Measurements from ENCODE around the gene LCN10. TPM values are rescaled to one million over a fixed set of nuclear protein-coding genes. Genes with fewer than 3 reads are reported as not detected.

LCN10 gene
- polyA plus RNA-seq, 3 donors = 0.16 TPM; not detected in 2

DNA sequence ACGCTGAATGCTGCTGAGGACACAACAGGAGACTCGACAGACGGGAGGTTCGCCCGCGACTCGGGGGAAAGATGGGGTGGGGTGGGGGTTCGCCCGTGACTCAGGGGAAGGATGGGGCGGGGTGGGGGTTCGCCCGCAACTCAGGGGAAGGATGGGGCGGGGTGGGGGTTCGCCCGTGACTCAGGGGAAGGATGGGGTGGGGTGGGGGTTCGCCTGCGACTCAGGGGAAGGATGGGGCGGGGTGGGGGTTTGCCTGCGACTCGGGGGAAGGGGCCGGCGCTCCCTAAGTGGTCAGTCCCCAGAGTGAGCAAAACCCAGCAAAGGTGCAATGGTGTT lies 3.4 kb upstream of the LCN10 start:
- WGBS (ENCODE audit: insufficient coverage) = no CpG with 5 or more reads among the region's 22 CpGs
- H3K36me3 Mint-ChIP-seq = no peaks in the 10 kb centered on the region
- intact Hi-C loops (cut with micrococcal nuclease) = no loop called here
- DNase-seq = no peak
- peaks cover 0 to 5% (median 3%) of the 10 kb centered on the region in 7 donors for H3K9me3 Mint-ChIP-seq
- H2AFZ ChIP-seq (ENCODE audit: insufficient read depth, low read depth, low read length, poor library complexity, severe bottlenecking) = no peak overlapping the region
- H3K4me3 ChIP-seq (replicated peaks in 1 of 3; ENCODE audit: low read depth in 2 of 3, low read length in 3 of 3) = no peak overlapping the region
- no peaks in the 10 kb centered on the region for H4K20me1 ChIP-seq (ENCODE audit: insufficient read depth, low read length)
- no peak for TF ChIP-seq CTCF (IDR thresholded peaks at IDR 0.05)
- peaks cover 5 to 18% of the 10 kb centered on the region in 2 donors for H3K27me3 ChIP-seq (ENCODE audit: control insufficient read depth in 2 of 2, insufficient read depth in 2 of 2, low read length in 2 of 2)
- no peak overlapping the region for H3K9ac ChIP-seq (ENCODE audit: insufficient read depth, low read length, poor library complexity, severe bottlenecking)
- H3K79me2 ChIP-seq (ENCODE audit: insufficient read depth, low read length) = no peaks in the 10 kb centered on the region
- no peak overlapping the region for H3K4me3 Mint-ChIP-seq
- peaks cover 10% of the 10 kb centered on the region for H3K4me1 Mint-ChIP-seq
- peaks cover under 1 to 2% of the 10 kb centered on the region in 2 donors for H3K9me3 ChIP-seq (replicated peaks in 1 of 2; ENCODE audit: control insufficient read depth in 1 of 2, insufficient read depth in 1 of 2, low read length in 2 of 2)
- no peak overlapping the region for H3K4me2 ChIP-seq (replicated peaks; ENCODE audit: extremely low read depth, low read length, poor library complexity, severe bottlenecking)
- H3K27me3 Mint-ChIP-seq (ENCODE audit: low read depth in 3 of 3) = peaks cover 17 to 53% (median 25%) of the 10 kb centered on the region in 3 donors
- no peaks in the 10 kb centered on the region for H3K4me1 ChIP-seq (ENCODE audit: control insufficient read depth in 1 of 2, insufficient read depth in 2 of 2, low read length in 2 of 2)
- no peak overlapping the region for H3K27ac Mint-ChIP-seq
- H3K27ac ChIP-seq (ENCODE audit: low read depth in 1 of 2, low read length in 2 of 2) = no peak overlapping the region
- no peaks in the 10 kb centered on the region for H3K36me3 ChIP-seq (replicated peaks in 1 of 2; ENCODE audit: control insufficient read depth in 1 of 2, insufficient read depth in 2 of 2, low read length in 2 of 2)

DNA sequence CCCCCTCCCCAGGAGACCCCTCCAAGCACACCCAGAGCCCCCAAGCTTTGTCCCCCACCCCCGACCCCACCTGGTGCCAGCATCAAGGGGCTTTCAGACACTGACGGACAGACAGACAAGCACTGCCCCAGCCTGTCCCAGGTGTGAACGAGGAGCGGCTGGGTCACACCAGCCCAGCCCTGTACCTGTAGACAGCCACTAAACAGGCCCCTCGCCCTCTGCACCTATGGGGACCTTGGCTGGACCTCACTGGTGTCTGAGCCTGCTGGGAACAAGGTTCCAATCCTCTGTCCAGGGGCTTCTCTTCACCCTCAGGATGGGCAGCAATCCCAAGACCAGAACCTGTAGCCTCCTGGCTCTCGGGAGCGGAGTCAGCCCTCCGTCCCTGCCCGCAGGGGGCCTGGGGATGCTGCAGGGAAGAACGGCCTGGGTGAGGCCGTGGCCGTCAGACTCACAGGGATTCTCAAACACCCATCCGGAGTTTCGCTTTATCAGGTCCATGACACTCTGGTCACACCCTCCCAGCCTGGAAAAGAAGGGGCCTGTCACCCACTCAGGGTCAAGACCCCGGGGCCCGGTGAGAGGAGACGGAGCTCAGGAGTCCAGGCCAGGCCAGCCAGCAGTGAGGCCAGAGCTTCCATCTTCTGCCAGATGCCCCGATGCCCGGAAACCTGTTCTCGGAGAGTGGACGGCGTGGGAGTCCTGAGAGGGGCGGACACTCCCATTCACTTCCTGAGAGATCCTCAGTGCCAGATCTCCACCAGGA lies 2.8 kb upstream of the LCN10 start:
- no peak for DNase-seq
- no peak overlapping the region for H2AFZ ChIP-seq (ENCODE audit: insufficient read depth, low read depth, low read length, poor library complexity, severe bottlenecking)
- no peak overlapping the region for H3K27ac ChIP-seq (ENCODE audit: low read depth in 1 of 2, low read length in 2 of 2)
- no peaks in the 10 kb centered on the region for H3K9me3 ChIP-seq (replicated peaks in 1 of 2; ENCODE audit: control insufficient read depth in 1 of 2, insufficient read depth in 1 of 2, low read length in 2 of 2)
- H3K4me2 ChIP-seq (replicated peaks; ENCODE audit: extremely low read depth, low read length, poor library complexity, severe bottlenecking) = no peak overlapping the region
- Mint-ChIP-seq H3K4me1 (peaks cover 10% of the 10 kb centered on the region), H3K36me3 (no peaks in the 10 kb centered on the region), H3K27ac (no peak overlapping the region), H3K9me3 (no peaks in the 10 kb centered on the region), H3K27me3 (ENCODE audit: low read depth in 3 of 3) (peaks cover 19 to 54% (median 28%) of the 10 kb centered on the region in 3 donors), H3K4me3 (no peak overlapping the region)
- intact Hi-C loops (cut with micrococcal nuclease) = no loop called here
- H3K27me3 ChIP-seq (ENCODE audit: control insufficient read depth in 2 of 2, insufficient read depth in 2 of 2, low read length in 2 of 2) = peaks cover 5 to 24% of the 10 kb centered on the region in 2 donors
- no peak overlapping the region for H3K9ac ChIP-seq (ENCODE audit: insufficient read depth, low read length, poor library complexity, severe bottlenecking)
- H3K4me3 ChIP-seq (replicated peaks in 1 of 3; ENCODE audit: low read depth in 2 of 3, low read length in 3 of 3) = no peak overlapping the region
- H3K79me2 ChIP-seq (ENCODE audit: insufficient read depth, low read length) = no peaks in the 10 kb centered on the region
- no peaks in the 10 kb centered on the region for H3K36me3 ChIP-seq (replicated peaks in 1 of 2; ENCODE audit: control insufficient read depth in 1 of 2, insufficient read depth in 2 of 2, low read length in 2 of 2)
- no peaks in the 10 kb centered on the region for H3K4me1 ChIP-seq (ENCODE audit: control insufficient read depth in 1 of 2, insufficient read depth in 2 of 2, low read length in 2 of 2)
- H4K20me1 ChIP-seq (ENCODE audit: insufficient read depth, low read length) = no peaks in the 10 kb centered on the region
- 92% methylated on average over 15 of the region's 23 CpGs for WGBS (ENCODE audit: insufficient coverage)
- TF ChIP-seq CTCF (IDR thresholded peaks at IDR 0.05) = no peak

Data from CD14-positive monocyte (primary cell).